Tibial artery (tissue), 4 donors: ENCODE data around the gene CNTNAP2.

Experiments used
- DNase-seq, 2 donors: peaks; one replicate each; pipeline ENCODE4 v3.0.0-alpha.2; 2019
- H3K27ac ChIP-seq, 2 donors: fragments of 200-600 bp; sonication (generic) in 1 of 2; 1 replicate in 1 of 2; 2 replicates in 1 of 2; pipeline ENCODE4 v1.5.1; 2018 to 2019; ENCODE audit warnings: mild to moderate bottlenecking in 1 of 2
- H3K27me3 ChIP-seq, 2 donors: fragments of 200-600 bp; sonication (generic) in 1 of 2; one replicate each; pipeline versions ENCODE4 v1.5.1 to v1.6.0; 2016 to 2019
- H3K36me3 ChIP-seq, 3 donors: fragments of 200-600 bp; sonication (generic) in 2 of 3; one replicate each; pipeline ENCODE4 v1.5.1; 2016 to 2019; ENCODE audit warnings: mild to moderate bottlenecking in 2 of 3
- H3K4me1 ChIP-seq, 4 donors: fragments of 200-600 bp; sonication (generic) in 2 of 4; 1 replicate in 3 of 4; 2 replicates in 1 of 4; pipeline ENCODE4 v1.5.1; 2016 to 2019
- H3K4me3 ChIP-seq, 2 donors: fragments of 200-600 bp; sonication (generic) in 1 of 2; 1 replicate in 1 of 2; 2 replicates in 1 of 2; pipeline ENCODE4 v1.5.1; 2018 to 2019; ENCODE audit warnings: mild to moderate bottlenecking in 2 of 2
- H3K9me3 ChIP-seq, 3 donors: fragments of 200-600 bp; sonication (generic) in 1 of 3; one replicate each; pipeline ENCODE4 v1.5.1; 2016 to 2019
- intact Hi-C: fragments of 100-400 bp; cut with DNase I; formaldehyde crosslinking; loops from one replicate; pipeline ENCODE4 v1.15.0; 2023; ENCODE audit warnings: low total_unique reads
- TF ChIP-seq, protein P1 (sequence below), 2 experiments: fragments of 200-600 bp in 1 of 2; fragments of 450-650 bp in 1 of 2; IDR thresholded peaks; one replicate each; pipeline ENCODE4 v1.5.1; 2017 to 2019; ENCODE audit warnings: antibody characterized with exemption in 2 of 2, mild to moderate bottlenecking in 1 of 2, moderate library complexity in 1 of 2

CNTNAP2 gene

DNA sequence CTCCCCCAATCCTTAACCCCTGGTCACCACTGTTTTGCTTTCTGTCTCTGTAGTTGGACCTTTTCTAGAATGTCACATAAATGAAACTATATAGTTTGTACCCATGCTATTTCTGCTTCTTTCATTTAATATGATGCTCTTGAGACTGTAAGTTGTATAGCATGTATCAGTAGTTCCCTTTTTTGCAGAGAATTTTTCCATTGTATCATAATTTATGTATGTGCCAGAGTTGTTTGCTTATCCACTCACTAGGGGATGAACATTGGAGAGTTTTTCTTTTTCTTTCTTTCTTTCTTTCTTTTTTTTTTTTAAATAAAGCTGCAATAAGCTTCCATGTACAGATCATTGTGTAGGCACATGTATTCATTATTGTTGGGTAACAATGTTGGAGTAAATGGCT is 544.8 kb downstream of the CNTNAP2 start:
- intact Hi-C loops: loop anchor here (5.0 kb wide), 1 partner anchor 1071 kb away; no protein-coding TSS in a partner anchor
- no peaks in the 10 kb centered on the region for H3K9me3 ChIP-seq

DNA sequence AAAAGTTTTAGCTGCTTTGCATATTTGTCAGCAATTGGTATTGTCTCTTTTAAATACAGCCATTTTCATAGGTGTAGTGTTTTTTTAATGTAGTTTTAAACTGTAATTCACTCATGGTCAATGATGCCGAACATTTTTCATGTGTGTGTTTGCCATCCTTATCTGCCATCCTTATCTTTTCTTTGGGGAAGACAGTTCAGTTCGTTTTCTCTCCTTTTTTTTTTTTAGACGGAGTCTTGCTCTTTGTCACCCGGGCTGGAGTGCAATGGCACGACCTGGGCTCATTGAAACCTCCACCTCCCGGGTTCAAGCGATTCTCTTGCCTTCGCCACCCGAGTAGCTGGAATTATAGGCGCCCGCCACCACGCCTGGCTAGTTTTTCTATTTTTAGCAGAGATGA is 545.3 kb downstream of the CNTNAP2 start:
- TF ChIP-seq, protein P1, sequence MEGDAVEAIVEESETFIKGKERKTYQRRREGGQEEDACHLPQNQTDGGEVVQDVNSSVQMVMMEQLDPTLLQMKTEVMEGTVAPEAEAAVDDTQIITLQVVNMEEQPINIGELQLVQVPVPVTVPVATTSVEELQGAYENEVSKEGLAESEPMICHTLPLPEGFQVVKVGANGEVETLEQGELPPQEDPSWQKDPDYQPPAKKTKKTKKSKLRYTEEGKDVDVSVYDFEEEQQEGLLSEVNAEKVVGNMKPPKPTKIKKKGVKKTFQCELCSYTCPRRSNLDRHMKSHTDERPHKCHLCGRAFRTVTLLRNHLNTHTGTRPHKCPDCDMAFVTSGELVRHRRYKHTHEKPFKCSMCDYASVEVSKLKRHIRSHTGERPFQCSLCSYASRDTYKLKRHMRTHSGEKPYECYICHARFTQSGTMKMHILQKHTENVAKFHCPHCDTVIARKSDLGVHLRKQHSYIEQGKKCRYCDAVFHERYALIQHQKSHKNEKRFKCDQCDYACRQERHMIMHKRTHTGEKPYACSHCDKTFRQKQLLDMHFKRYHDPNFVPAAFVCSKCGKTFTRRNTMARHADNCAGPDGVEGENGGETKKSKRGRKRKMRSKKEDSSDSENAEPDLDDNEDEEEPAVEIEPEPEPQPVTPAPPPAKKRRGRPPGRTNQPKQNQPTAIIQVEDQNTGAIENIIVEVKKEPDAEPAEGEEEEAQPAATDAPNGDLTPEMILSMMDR (IDR thresholded peaks at IDR 0.05): no peak
- intact Hi-C loops: loop anchor here (5.0 kb wide), 1 partner anchor 1070 kb away; no protein-coding TSS in a partner anchor
- Histone ChIP-seq H3K9me3 (peaks cover 0 to 1% (median 0%) of the 10 kb centered on the region in 3 donors), H3K27ac (no peak overlapping the region), H3K27me3 (no peaks in the 10 kb centered on the region), H3K4me1 (no peaks in the 10 kb centered on the region), H3K36me3 (no peaks in the 10 kb centered on the region), H3K4me3 (no peak overlapping the region)
- DNase-seq: no peak

More for the DNA sequence above, 544.8 kb downstream of the CNTNAP2 start:
- DNase-seq: no peak
- H3K4me3 ChIP-seq: no peak overlapping the region
- no peaks in the 10 kb centered on the region for H3K36me3 ChIP-seq
- TF ChIP-seq, protein P1 (IDR thresholded peaks at IDR 0.05): no peak
- H3K4me1 ChIP-seq: no peaks in the 10 kb centered on the region
- H3K27ac ChIP-seq: no peak overlapping the region
- no peaks in the 10 kb centered on the region for H3K27me3 ChIP-seq

DNA sequence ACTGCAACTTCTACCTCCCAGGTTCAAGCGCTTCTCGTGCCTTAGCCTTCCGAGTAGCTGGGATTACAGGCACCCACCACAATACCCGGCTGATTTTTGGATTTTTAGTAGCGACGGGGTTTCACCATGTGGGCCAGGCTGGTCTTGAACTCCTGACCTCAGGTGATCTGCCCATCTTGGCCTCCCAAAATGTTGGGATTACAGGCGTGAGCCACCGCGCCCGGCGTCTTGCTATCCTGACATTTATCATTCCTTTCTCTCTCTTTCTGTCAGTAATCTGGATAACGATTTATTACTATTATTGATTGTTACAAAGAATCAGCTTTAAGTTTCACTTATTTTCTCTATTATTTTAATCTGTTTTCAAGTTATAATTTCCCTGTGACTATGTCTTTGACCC is 548.4 kb downstream of the CNTNAP2 start:
- no peak overlapping the region for H3K4me3 ChIP-seq
- H3K9me3 ChIP-seq: peaks cover 0 to 4% (median 0%) of the 10 kb centered on the region in 3 donors
- no peaks in the 10 kb centered on the region for H3K36me3 ChIP-seq
- no peaks in the 10 kb centered on the region for H3K4me1 ChIP-seq
- no peak for DNase-seq
- H3K27me3 ChIP-seq: no peaks in the 10 kb centered on the region
- H3K27ac ChIP-seq: no peak overlapping the region
- TF ChIP-seq, protein P1 (IDR thresholded peaks at IDR 0.05): no peak
- intact Hi-C loops: no loop called here

DNA sequence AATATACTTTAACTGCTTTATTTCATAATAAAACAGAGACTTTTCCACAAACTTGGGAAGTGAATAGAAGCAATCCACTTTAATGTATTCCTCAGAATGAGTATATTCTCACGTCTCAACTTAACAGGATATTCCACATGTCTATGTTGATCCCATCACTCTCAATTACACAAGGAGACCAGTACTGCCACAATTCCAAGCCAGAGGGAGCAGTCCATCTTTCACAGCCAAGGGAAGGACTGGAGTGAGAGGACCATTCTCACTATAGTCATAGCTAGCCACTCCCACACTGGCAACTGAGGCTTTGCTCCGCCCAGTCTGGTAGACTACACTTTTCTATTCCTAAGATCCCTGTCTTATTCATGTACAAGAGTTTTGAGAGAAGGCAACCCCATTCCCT is 553.9 kb downstream of the CNTNAP2 start:
- H3K27ac ChIP-seq: no peak overlapping the region
- TF ChIP-seq, protein P1 (IDR thresholded peaks at IDR 0.05): no peak
- H3K4me1 ChIP-seq: no peaks in the 10 kb centered on the region
- H3K36me3 ChIP-seq: no peaks in the 10 kb centered on the region
- no peak for DNase-seq
- peaks cover 0 to 4% (median 0%) of the 10 kb centered on the region in 3 donors for H3K9me3 ChIP-seq
- no peak overlapping the region for H3K4me3 ChIP-seq
- intact Hi-C loops: no loop called here
- H3K27me3 ChIP-seq: no peaks in the 10 kb centered on the region

DNA sequence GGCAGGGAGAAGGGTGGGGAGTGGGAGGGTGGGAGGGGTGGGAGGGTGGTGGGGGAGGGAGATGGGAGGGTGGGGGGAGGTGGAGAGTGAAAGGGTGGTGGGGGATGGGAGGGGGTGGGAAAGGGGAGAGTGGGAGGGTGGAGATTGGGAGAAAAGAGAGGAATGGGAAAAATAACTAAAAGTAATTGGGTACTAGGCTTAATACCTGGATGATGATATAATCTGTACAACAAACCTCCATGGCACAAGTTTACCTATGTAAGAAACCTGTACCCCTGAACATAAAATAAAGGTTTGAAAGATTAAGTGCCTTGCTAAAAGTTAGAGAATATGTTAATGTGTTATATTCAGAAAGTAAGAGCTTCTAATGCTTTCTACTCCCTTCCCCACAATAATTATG is 564.9 kb downstream of the CNTNAP2 start:
- no peaks in the 10 kb centered on the region for H3K4me1 ChIP-seq
- intact Hi-C loops: no loop called here

More for the DNA sequence above, 564.9 kb downstream of the CNTNAP2 start:
- no peaks in the 10 kb centered on the region for H3K36me3 ChIP-seq
- no peak for DNase-seq
- H3K27me3 ChIP-seq: no peaks in the 10 kb centered on the region
- H3K9me3 ChIP-seq: no peaks in the 10 kb centered on the region
- H3K4me3 ChIP-seq: no peak overlapping the region
- TF ChIP-seq, protein P1 (IDR thresholded peaks at IDR 0.05): no peak
- no peak overlapping the region for H3K27ac ChIP-seq
